HG02588 (cell line): ENCODE data around the gene AIDA.

Experiments used
- ATAC-seq: cut with Tn5 transposase; IDR thresholded peaks from one replicate; pipeline ENCODE4 v1.9.1; 2021; ENCODE audit warnings: mild to moderate bottlenecking, moderate library complexity; ENCODE audit not compliant: unreplicated experiment

AIDA gene

DNA sequence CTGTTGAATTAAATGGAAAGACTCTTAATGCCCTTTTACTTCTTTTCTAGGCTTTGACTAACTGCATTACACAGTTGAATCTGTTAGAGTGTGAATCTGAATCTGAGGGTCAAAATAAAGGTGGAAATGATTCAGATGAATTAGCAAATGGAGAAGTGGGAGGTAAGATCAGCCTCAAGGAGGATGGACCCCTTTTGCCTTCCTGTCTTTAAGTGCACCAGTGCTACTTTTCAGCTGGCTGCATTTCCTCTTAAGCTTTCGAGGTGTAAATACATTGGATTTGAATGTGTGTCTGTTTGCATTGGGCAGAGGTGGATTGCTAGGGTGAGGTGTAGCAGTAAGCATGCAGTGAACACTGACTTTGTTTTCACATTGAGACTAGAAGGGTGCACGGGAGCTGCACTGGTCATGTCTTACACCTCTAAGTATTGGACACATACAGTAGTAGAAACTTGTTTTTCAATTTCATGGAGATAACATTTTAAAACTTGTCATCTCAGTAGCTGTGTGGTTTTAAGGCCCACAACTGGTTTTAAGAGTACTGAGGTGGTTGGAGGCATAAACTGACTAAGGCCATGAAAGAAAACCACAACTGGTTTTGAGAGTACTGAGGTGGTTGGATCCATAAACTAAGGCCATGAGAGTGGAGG is 59.0 kb downstream of the AIDA start:
- peak; percentile 67 for ATAC-seq

DNA sequence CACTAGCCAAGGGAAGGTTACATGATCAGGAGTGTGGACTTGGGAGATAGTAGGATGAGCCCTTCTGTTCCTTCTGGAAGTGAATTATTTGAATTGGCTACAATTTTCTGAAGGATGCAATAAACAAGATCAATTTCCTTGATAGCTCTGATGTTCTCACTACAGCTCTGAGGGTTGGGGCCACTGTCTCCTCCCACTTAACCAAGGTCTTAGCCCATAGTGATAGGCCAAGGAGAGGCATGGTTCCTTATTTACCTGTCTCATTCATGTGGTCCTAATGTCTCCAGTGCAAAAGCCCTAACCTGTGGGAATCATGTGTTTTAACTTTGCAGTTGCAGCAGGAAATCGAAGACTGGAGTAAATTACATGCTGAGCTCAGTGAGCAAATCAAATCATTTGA is 59.6 kb downstream of the AIDA start:
- no peak for ATAC-seq

DNA sequence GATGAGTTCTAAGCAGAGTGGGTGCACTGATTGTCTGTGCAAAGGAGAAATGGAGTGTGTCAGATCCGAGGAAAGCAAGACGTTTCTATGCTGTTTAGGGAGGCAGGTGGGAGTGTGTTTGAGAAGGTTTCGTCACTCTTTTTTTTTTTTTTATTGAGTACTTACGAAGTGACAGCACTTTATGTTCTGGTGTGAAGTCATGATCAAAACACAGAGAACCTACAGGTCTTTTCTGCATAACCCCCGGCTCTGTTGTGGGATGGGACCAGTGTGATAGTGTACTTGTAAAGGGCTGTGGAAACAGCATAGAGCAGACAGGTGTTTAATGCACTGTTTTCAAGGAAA is 67.7 kb downstream of the AIDA start:
- ATAC-seq, result no peak

DNA sequence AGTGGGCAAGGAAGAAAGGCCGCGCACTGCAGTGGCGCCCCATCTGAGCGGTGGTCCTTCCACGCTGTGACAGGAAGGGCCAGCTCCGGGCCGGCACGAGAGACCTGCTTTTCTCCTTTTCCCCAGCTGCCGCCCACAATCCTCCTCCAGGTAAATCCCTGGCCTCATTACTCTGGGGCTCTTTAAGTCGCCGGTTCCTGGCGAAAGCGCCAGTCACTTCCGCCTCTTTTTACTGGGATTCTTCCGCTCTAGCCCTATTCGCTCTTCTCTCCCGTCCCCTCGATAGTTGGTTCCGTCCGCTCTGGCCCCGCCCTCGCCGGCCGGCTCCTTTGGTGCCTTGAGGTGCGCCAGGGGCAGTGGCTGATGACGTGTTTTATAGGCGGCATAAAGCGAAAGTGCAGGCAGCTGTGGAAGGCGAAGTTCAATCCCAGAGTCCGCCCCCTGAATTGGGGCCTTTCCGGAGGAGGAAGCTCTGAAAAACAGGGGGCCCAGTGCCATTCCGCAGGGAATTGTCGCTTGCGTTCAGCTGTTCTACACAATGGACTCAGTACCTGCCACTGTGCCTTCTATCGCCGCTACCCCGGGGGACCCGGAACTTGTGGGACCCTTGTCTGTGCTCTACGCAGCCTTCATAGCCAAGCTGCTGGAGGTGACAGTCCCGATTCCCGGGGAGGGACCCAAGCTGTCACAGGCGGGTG is 68.2 kb downstream of the AIDA start:
- ATAC-seq, result peak; percentile 97

DNA sequence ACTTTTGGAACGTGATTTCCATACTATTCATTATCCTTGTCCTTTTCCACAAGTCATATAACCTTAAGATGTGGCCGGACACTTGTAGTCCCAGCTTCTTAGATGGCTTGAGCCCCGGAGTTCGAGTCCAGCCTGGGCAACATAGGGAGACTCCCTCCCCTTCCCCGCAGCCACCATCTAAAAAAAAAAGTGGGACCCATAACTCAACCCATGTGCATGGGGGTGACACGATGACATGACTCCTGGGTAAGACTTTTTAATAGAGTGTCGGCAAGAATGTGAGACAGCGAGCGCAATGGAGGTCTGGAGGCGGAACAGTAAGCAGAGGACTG is 68.7 kb downstream of the AIDA start:
- no peak for ATAC-seq

GRCh38 chr1:222642468-222642867 is 69.8 kb downstream of the AIDA start:
- ATAC-seq, result no peak

- no peak for ATAC-seq
Measured at GRCh38 chr1:222641269-222641948, 70.9 kb downstream of the AIDA start.

DNA sequence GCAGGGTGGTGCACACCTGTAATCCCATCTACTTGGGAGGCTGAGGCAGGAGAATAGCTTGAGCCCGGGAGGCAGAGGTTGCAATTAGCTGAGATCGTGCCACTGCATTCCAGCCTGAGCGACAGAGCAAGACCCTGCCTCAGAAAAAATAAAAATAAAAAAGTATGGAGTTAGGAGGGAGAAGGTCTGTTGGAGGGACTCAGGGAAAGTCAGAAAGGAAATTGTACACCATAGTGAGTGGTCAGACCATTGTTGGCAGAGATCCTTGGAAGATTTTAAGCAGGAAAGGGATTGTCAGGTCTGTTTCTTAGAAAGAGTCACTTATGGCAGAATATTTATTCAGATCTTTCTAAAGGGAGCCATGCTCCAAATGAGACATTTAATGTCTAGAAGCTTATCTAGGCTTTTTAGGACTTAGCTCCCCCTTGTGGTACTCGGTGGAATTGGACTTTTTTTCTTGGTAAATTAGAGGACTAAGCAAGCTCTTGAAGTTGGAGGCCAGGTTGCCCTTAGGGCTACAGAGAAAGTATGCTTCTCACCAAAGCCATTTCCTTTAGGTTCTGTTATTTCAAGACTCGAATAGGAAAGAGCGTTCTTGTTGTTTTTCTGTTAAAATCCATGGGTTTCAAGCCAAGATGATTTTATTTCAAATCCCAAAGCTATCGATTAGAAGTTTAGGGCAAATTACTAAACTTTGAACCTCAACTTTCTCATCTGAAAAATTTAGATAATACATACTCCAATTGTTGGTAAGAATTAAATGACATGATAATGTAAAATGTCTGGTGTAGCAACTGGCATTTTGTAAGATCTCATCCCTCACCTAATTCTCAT is 77.9 kb downstream of the AIDA start:
- peak; percentile 86 for ATAC-seq

- no peak for ATAC-seq
Measured at GRCh38 chr1:222632749-222633148, 79.5 kb downstream of the AIDA start.

DNA sequence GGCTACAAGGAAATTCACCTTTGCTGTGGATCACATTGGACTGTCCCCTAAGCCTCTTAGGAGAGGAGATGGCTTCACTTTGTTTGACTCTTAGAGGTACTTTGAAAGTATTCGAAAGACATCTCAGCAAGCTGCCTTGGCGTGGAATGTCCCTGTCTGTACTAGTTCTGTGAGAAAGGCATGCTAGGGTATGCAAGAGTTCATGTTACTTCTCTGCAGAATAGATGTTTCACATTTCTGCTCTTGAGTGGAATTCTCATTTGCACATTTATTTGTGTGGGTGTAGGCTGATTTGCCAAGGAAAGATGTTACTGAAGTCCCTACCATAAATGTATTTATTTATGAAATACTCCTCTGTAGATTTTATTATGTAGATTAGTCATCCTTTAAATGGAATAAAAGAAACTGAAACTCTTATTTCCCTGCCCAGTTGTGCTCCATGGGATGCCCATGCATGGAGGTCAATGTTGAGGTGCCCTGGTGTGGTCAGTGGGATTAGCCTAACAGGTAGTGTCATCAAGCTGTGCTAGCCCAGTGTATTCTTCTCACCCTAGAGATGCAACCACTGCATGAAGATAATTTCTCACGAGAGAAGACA is 80.6 kb downstream of the AIDA start:
- ATAC-seq, result no peak

- no peak for ATAC-seq
Measured at GRCh38 chr1:222629921-222630535, 82.3 kb downstream of the AIDA start.

GRCh38 chr1:222627232-222627631 is 85.1 kb downstream of the AIDA start:
- ATAC-seq, result no peak

- ATAC-seq, result no peak
Measured at GRCh38 chr1:222624214-222624613, 88.1 kb downstream of the AIDA start.

- no peak for ATAC-seq
Measured at GRCh38 chr1:222623458-222623857, 88.8 kb downstream of the AIDA start.

GRCh38 chr1:222622765-222623164 is 89.5 kb downstream of the AIDA start:
- ATAC-seq, result no peak

- ATAC-seq, result peak; percentile 38
Measured at GRCh38 chr1:222620566-222620965, 91.7 kb downstream of the AIDA start.

DNA sequence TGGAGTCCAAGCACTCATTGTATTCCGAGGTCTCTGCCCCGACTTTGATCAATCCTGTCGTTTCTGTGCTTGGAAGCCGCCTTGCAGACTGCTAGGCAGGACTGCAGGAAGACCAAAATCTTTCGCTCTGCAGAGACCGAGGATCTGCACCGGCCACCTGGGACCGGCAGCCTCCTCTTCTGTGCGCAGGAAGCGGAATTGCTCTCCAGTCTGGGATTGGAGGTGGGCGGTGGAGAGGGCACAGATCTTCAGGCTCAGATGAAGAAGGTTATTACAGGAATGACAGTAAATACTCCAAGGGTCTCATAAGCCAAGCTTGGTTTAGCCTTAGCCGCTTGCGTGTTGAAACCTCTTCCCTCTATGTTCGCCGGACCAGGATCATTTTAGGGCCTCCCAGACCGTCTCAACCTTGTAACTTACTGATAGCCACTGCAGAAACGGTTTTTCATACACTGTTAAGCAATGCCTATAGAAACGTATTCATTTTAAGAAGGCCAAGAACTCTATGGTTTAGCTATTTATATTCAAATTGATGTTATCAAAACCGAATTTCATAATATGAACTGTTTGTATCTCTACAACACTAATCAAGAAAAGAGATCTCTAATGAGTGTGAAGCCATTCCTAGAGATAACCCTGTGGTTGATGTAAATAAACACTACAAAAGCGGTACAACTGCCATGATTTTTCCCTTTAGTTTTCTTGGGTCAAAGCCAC is 93.3 kb downstream of the AIDA start:
- ATAC-seq, result no peak
